GM19438 (cell line): ENCODE results near the gene PTGS2.

Source experiments
- ATAC-seq: cut with Tn5 transposase; IDR thresholded peaks from one replicate; pipeline ENCODE4 v1.9.1; 2021; ENCODE audit warnings: low read depth; ENCODE audit not compliant: unreplicated experiment

The PTGS2 gene

DNA sequence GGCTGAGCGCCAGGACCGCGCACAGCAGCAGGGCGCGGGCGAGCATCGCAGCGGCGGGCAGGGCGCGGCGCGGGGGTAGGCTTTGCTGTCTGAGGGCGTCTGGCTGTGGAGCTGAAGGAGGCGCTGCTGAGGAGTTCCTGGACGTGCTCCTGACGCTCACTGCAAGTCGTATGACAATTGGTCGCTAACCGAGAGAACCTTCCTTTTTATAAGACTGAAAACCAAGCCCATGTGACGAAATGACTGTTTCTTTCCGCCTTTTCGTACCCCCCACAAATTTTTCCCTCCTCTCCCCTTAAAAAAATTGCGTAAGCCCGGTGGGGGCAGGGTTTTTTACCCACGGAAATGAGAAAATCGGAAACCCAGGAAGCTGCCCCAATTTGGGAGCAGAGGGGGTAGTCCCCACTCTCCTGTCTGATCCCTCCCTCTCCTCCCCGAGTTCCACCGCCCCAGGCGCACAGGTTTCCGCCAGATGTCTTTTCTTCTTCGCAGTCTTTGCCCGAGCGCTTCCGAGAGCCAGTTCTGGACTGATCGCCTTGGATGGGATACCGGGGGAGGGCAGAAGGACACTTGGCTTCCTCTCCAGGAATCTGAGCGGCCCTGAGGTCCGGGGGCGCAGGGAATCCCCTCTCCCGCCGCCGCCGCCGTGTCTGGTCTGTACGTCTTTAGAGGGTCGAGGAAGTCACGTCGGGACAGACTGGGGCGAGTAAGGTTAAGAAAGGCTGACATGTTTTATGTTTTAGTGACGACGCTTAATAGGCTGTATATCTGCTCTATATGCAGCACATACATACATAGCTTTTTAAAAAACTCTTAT is at the start of gene PTGS2:
Gene PTGS2 (minus strand): TSS at position 179 of the 817 bp plus-strand sequence. CDS start 133 bp downstream, at position 46.
- peak; percentile 87 for ATAC-seq

- peak; percentile 56 for ATAC-seq
Measured at GRCh38 chr1:186722711-186723309, 42.6 kb upstream of the PTGS2 start.

GRCh38 chr1:186717286-186717685 is 37.1 kb upstream of the PTGS2 start:
- ATAC-seq: no peak

- no peak for ATAC-seq
Measured at GRCh38 chr1:186715887-186716809, 35.9 kb upstream of the PTGS2 start.

DNA sequence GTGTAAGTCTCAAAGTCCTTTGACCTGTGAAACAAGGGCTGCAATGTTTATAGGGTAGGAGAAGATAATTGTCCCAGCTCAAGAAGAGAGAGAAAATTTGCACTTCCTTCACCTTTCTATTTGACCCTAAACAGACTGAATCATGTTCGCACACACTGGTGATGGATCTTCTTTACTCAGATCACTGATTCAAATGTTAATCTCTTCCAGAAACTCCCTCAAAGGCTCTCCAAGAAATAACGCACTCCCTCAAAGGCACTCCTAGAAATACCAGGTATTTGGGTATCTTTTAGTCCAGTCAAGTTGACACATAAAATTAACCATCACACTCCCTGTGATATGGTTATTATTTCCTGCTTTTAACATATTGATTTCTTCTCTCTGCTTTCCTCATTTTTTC is 30.5 kb upstream of the PTGS2 start:
- no peak for ATAC-seq

- no peak for ATAC-seq
Measured at GRCh38 chr1:186708694-186709097, 28.5 kb upstream of the PTGS2 start.

DNA sequence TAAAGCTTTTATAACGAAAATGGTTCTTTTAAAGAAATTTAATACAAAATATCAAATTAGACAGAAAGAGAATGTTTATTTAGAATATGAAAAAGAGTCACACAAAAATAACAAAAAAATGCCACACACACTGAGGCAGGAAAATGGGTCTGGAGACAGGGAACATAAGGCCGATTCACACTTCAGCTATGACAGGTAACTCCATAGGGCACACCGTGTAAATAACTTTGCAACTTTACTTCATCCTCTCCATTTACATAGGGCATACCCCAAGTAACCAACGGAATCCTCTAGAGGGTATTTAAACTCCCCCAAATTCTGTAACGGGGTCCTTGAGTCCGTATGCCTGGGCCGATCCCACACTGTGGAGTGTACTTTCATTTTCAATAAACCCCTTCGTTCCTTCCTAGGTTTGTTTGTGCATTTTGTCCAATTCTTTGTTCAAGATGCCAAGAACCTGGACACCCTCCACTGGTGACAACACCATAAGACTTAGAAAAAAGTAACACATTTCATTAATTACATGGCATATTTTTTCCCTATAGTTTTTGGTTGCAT is 23.1 kb upstream of the PTGS2 start:
- no peak for ATAC-seq

DNA sequence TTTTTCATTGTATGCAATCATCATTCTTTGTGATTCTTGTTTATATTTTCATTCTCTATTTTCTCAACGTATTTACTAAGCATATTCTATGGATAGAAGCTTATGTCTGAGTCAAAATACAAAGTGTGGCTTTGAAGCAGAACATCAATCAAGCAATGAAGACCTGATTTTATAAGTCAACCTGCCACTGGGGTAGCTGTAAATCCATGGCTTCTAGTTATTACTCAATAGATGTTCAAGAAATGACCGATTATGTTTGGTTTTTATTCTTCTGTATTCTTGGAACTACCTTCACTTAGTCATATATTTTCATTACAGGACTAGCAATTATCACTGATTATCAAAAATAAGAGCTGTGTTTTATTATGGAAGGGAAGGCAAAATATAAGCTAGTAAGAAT is 20.5 kb upstream of the PTGS2 start:
- ATAC-seq: no peak

- no peak for ATAC-seq
Measured at GRCh38 chr1:186699519-186699918, 19.3 kb upstream of the PTGS2 start.

DNA sequence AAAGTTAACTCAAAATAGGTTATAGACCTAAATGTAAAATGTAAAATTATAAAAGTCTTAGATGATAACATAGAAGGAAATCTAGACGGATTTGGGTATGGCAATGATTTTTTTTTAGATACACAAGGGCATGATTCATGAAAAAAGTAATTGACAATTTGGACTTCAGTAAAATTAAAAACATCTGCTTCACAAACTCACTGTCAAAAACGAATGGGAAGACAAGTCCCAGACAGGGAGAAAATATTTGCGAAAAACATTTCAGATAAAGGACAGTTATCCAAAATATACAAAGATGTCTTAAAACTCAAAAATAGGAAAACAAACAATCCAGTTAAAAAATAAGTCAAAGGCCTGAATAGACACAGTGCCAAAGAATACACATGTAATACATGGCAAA is 9.7 kb upstream of the PTGS2 start:
- ATAC-seq: no peak

GRCh38 chr1:186689376-186689775 is 9.2 kb upstream of the PTGS2 start:
- ATAC-seq: no peak

GRCh38 chr1:186683652-186684410 is 3.6 kb upstream of the PTGS2 start:
- no peak for ATAC-seq

GRCh38 chr1:186682736-186683135 is 2.5 kb upstream of the PTGS2 start:
- no peak for ATAC-seq

DNA sequence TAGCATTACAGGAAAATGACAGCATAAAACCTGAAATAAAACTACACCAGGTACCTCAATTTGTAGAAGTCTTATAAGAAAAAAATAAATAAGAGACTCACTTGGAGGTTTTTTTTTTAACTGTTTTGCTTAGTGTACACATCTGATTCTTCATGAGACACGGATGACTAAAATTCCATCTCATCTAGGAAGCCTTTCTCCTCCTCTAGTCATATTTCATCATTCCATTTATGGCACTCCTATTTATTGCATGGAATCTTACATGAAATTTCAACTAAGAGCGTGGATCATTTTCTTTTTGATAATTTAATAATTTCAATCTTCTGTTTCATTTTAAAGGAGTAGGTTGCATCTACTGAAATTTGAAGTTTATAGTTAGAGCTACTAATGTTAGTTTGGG is 1.6 kb upstream of the PTGS2 start:
- ATAC-seq: no peak

- no peak for ATAC-seq
Measured at GRCh38 chr1:186681121-186681520, 898 bp upstream of the PTGS2 start.

GRCh38 chr1:186679924-186680244 is 339 bp downstream of the PTGS2 start:
- no peak for ATAC-seq

GRCh38 chr1:186678155-186678554 is 2.1 kb downstream of the PTGS2 start:
- ATAC-seq: no peak

GRCh38 chr1:186672596-186672995 is 7.6 kb downstream of the PTGS2 start:
- no peak for ATAC-seq

GRCh38 chr1:186672131-186672530 is 8.1 kb downstream of the PTGS2 start:
- ATAC-seq: no peak

GRCh38 chr1:186671136-186671825 is 8.9 kb downstream of the PTGS2 start:
- no peak for ATAC-seq
